ENCODE results near the gene ZCCHC24. TPM values are rescaled to one million over a fixed set of nuclear protein-coding genes. Genes with fewer than 3 reads are reported as not detected.

Gene ZCCHC24
- total and polyA plus RNA-seq, 2 donors, result 43.5 to 98.2 TPM

DNA sequence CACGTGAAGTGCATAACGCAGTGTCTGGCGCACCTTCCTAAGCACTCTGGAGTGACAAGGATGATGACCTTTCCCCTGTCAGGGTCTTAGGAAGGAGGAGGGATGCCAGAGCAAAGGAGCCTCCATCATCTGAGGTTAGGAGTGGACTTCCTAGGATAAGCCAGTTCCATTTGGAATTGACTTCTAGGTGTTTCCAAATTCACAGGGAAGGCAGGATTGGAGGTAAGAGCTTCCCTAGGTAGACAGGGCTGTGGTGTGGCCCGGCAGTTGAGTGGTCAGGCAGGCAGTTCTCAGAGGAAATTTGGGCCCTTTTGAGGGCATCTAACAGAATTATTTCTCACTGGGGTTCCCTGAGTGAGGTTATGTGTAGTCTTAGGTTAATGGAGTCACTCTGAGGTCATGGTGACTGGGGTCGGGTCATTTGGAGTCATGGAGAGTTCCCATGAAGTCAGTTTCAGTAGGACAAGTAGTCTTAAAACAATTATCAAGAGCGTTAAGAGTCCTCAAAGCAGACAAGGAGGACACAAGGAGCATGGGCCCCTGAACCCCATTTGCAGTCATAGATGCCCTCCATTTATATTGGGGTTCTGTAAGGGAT is 89.9 kb downstream of the ZCCHC24 start:
- no peak overlapping the region for H3K27ac ChIP-seq (ENCODE audit: low read depth)
- no peak overlapping the region for H3K4me3 ChIP-seq (ENCODE audit: low read depth, low read length)
- 90% methylated on average over 6 of the region's 6 CpGs for WGBS
- no peak for DNase-seq (ENCODE audit: extremely low spot score)
- H3K4me1 ChIP-seq (ENCODE audit: insufficient read depth), result no peaks in the 10 kb centered on the region
- peaks cover 1% of the 10 kb centered on the region for H3K36me3 ChIP-seq (ENCODE audit: insufficient read depth)

DNA sequence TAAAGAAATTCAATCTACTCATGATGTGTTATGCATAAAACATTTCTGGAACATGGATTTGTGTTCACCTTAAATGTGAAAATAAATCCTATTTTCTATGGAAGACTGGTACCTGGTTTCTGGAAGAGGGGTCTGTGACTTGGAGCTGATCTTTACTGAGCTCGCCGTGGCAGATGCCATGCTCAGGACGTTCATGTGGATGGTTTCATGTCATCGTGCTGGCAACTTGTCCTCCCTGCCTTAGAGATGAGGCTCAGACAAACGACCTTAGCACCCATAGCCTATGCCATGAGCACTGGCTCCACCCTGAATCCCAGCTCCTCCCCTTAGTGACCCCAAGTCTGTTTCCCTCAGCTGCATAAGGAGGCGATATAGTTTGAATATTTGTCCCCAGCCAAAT is 90.8 kb downstream of the ZCCHC24 start:
- no peak for DNase-seq (ENCODE audit: extremely low spot score)
- 93% methylated on average over 6 of the region's 6 CpGs for WGBS

DNA sequence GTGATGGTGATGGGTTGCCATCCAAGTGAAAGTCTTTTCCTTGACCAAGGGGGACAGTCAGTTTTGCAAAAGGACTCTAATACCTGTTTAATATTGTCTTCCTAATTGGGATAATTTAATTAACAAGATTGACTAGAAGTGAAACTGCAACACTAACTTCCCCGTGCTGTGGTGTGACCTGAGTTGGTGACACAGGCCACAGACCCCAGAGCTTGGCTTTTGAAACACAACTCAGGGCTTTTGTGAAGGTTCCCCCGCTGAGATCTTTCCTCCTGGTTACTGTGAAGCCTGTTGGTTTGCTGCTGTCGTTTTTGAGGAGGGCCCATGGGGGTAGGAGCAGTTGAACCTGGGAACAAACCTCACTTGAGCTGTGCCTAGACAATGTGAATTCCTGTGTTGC is 91.3 kb downstream of the ZCCHC24 start:
- no peak for DNase-seq (ENCODE audit: extremely low spot score)
- H3K27ac ChIP-seq (ENCODE audit: low read depth), result no peak overlapping the region
- 54% methylated on average over 3 of the region's 3 CpGs for WGBS
- H3K4me3 ChIP-seq (ENCODE audit: low read depth, low read length), result no peak overlapping the region
- H3K36me3 ChIP-seq (ENCODE audit: insufficient read depth), result peaks cover 1% of the 10 kb centered on the region
- H3K4me1 ChIP-seq (ENCODE audit: insufficient read depth), result no peaks in the 10 kb centered on the region

More for the DNA sequence above, 90.8 kb downstream of the ZCCHC24 start:
- Histone ChIP-seq H3K36me3 (ENCODE audit: insufficient read depth) (peaks cover 1% of the 10 kb centered on the region), H3K27ac (ENCODE audit: low read depth) (no peak overlapping the region), H3K4me1 (ENCODE audit: insufficient read depth) (no peaks in the 10 kb centered on the region), H3K4me3 (ENCODE audit: low read depth, low read length) (no peak overlapping the region)

GRCh38 chr10:79353726-79354125 is 91.7 kb downstream of the ZCCHC24 start:
- WGBS, result 93% methylated on average over 11 of the region's 11 CpGs
- Histone ChIP-seq H3K27ac (ENCODE audit: low read depth) (no peak overlapping the region), H3K4me3 (ENCODE audit: low read depth, low read length) (no peak overlapping the region), H3K4me1 (ENCODE audit: insufficient read depth) (peaks cover 3% of the 10 kb centered on the region), H3K36me3 (ENCODE audit: insufficient read depth) (peaks cover 1% of the 10 kb centered on the region)
- DNase-seq (ENCODE audit: extremely low spot score), result no peak

GRCh38 chr10:79353000-79353406 is 92.4 kb downstream of the ZCCHC24 start:
- Histone ChIP-seq H3K4me3 (ENCODE audit: low read depth, low read length) (no peak overlapping the region), H3K27ac (ENCODE audit: low read depth) (no peak overlapping the region), H3K36me3 (ENCODE audit: insufficient read depth) (peaks cover 1% of the 10 kb centered on the region), H3K4me1 (ENCODE audit: insufficient read depth) (peaks cover 4% of the 10 kb centered on the region)
- 89% methylated on average over 8 of the region's 8 CpGs for WGBS
- no peak for DNase-seq (ENCODE audit: extremely low spot score)

DNA sequence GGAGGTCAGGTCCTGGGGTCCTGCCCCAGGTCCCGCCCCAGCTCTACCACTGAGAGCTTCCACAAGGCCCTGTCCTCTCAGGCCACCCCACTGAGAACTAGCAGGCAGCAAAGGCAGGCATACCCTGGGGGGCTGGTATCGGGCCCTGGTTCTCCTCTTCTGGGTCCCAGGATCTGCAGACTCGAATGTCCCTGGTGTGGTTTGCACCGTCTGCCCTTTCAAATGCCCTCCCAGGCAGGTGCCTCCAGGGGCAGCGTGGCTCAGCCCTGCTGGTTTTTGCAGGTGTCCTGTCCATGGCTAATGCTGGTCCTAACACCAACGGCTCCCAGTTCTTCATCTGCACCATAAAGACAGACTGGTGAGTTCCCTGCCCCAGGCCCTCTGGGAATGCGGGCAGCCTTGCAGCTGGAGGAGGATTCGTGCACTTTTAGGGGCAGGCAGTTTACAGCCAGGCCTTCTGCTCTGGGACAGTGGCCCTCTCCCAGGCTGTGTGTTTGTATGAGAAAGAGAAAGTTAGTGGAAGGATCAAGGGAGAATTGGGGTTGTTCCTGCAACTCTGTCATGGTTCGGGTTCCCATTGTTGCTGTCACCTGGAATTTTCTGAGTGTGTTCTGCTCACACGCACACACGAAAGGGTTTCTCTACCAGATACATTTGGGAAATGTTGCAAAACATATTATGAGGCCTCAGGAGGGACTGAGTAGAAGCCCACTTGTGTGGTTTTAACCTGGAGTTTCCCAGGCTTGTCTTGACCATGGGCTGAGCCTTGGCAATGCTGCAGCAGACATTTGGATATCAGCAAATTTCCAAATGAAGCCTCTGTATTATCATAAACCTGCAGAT is 93.2 kb downstream of the ZCCHC24 start:
- DNase-seq (ENCODE audit: extremely low spot score), result no peak
- no peak overlapping the region for H3K4me3 ChIP-seq (ENCODE audit: low read depth, low read length)
- WGBS, result 95% methylated on average over 11 of the region's 11 CpGs
- H3K27ac ChIP-seq (ENCODE audit: low read depth), result no peak overlapping the region
- peaks cover 4% of the 10 kb centered on the region for H3K4me1 ChIP-seq (ENCODE audit: insufficient read depth)
- H3K36me3 ChIP-seq (ENCODE audit: insufficient read depth), result peaks cover 1% of the 10 kb centered on the region

DNA sequence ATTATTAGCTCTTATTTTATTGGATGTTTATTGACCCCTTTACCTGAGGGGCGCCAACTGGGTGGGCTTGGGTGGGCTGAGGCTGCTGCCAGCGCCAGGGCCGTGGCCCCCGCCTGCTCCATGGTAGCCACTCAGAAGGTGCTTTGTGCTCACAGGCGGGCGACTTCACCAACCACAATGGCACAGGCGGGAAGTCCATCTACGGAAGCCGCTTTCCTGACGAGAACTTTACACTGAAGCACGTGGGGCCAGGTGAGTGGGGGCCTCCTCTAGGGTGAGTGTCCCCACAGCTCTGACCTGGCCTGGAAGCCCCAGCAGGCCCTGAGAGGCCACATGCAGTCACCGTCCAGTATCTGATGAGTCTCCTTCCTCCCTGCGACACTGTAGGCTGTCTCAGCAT is 94.1 kb downstream of the ZCCHC24 start:
- WGBS, result 94% methylated on average over 13 of the region's 13 CpGs
- DNase-seq (ENCODE audit: extremely low spot score), result no peak
- Histone ChIP-seq H3K4me1 (ENCODE audit: insufficient read depth) (peaks cover 4% of the 10 kb centered on the region), H3K27ac (ENCODE audit: low read depth) (no peak overlapping the region), H3K36me3 (ENCODE audit: insufficient read depth) (peaks cover 1% of the 10 kb centered on the region), H3K4me3 (ENCODE audit: low read depth, low read length) (no peak overlapping the region)

DNA sequence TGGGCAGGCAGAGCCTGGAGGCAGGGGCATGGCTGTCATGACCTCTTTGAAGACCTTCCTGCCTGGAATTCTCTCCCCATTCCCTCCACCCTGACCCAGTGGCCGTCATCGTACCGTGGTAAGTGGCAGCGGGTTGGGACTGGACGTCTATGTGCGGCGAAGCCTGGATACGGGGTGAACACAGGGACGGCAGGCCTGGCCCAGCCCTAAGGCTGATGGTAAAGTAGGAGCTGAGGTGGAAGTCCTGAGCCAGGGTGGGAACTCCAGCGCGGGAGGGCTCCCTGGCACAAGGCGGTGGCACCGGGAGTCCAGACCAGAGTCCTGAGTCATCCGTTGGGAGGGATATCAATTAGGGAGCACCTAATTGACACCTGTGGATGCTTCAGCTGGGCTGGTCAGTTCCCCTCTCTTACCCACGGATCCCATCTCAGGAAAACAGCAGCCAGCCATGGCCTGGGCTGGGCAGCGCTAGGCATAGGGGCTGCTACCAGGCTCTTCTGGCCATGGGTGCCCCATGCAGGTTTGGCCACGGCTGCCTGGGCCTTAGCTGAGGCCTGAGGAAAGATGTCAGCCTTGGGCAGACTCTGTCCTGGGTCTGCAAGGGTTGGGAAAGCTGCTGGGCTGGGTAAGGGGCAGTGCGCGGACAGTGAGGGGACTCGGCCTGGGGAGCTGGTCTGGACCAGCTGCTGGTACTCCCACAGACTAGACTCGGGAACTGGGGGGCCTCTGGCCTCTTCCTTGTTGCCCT is 94.8 kb downstream of the ZCCHC24 start:
- Histone ChIP-seq H3K27ac (ENCODE audit: low read depth) (no peak overlapping the region), H3K36me3 (ENCODE audit: insufficient read depth) (peaks cover 1% of the 10 kb centered on the region), H3K4me3 (ENCODE audit: low read depth, low read length) (no peak overlapping the region), H3K4me1 (ENCODE audit: insufficient read depth) (peaks cover 4% of the 10 kb centered on the region)
- no peak for DNase-seq (ENCODE audit: extremely low spot score)
- 92% methylated on average over 21 of the region's 21 CpGs for WGBS

DNA sequence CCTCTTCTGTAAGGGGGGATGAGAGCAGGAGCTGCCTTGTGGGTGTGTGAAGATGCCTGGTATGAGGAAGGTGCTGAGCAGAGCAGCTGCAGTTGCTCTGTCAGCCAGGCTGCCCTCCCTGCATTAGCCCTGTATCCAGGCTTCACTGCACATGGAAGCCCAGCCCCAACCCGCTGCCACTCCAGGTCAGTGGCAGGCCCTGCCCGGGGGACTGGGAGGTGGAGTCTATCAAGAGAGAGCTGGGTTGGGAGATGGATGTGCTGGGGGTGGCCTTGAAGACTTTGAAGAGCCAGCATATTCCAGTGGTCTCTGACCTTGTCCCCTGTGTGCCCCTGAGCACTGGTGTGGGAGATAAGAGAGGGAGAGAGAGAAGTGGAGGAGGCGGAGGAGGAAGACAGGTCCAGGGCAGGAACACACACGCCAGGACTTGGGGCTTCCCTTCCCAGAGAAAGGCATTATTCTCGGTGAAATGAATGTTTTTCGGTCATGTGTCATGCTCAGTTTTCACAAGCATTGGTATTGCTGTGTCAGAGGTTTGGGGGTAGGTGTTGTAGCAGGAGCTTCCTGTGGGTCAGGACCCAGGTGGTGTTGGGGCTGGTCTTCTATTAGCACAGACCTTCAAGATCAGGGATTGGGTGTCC is 95.5 kb downstream of the ZCCHC24 start:
- H3K27ac ChIP-seq (ENCODE audit: low read depth), result no peak overlapping the region

GRCh38 chr10:79349072-79349491 is 96.3 kb downstream of the ZCCHC24 start:
- no peak overlapping the region for H3K27ac ChIP-seq (ENCODE audit: low read depth)
- no peak for DNase-seq (ENCODE audit: extremely low spot score)
- H3K4me1 ChIP-seq (ENCODE audit: insufficient read depth), result peaks cover 4% of the 10 kb centered on the region
- H3K36me3 ChIP-seq (ENCODE audit: insufficient read depth), result no peaks in the 10 kb centered on the region
- 79% methylated on average over 6 of the region's 6 CpGs for WGBS
- no peak overlapping the region for H3K4me3 ChIP-seq (ENCODE audit: low read depth, low read length)

More for the DNA sequence above, 95.5 kb downstream of the ZCCHC24 start:
- peaks cover 4% of the 10 kb centered on the region for H3K4me1 ChIP-seq (ENCODE audit: insufficient read depth)
- 84% methylated on average over 6 of the region's 6 CpGs for WGBS
- DNase-seq (ENCODE audit: extremely low spot score), result no peak
- no peak overlapping the region for H3K4me3 ChIP-seq (ENCODE audit: low read depth, low read length)
- H3K36me3 ChIP-seq (ENCODE audit: insufficient read depth), result peaks cover 1% of the 10 kb centered on the region

DNA sequence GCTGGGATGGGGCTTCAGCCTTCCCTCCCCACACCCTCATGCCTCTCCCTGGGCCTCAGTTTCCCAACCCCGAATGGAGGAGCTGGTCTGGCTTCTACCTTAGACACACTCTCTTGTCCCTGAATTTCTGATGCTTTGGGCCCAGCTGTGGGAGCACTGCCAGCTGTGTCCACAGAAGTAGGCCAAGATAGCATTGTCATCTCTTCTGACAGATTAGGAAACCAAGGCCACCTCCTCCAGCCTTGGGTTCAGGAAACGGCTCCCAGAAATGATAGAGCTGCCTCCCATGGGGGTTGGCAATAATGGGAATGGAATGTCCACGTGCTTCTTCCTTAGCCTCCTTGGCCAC is 96.8 kb downstream of the ZCCHC24 start:
- DNase-seq (ENCODE audit: extremely low spot score), result no peak
- Histone ChIP-seq H3K4me1 (ENCODE audit: insufficient read depth) (peaks cover 4% of the 10 kb centered on the region), H3K36me3 (ENCODE audit: insufficient read depth) (no peaks in the 10 kb centered on the region), H3K4me3 (ENCODE audit: low read depth, low read length) (peak overlapping the region; percentile 76), H3K27ac (ENCODE audit: low read depth) (no peak overlapping the region)
- 74% methylated on average over 3 of the region's 3 CpGs for WGBS

DNA sequence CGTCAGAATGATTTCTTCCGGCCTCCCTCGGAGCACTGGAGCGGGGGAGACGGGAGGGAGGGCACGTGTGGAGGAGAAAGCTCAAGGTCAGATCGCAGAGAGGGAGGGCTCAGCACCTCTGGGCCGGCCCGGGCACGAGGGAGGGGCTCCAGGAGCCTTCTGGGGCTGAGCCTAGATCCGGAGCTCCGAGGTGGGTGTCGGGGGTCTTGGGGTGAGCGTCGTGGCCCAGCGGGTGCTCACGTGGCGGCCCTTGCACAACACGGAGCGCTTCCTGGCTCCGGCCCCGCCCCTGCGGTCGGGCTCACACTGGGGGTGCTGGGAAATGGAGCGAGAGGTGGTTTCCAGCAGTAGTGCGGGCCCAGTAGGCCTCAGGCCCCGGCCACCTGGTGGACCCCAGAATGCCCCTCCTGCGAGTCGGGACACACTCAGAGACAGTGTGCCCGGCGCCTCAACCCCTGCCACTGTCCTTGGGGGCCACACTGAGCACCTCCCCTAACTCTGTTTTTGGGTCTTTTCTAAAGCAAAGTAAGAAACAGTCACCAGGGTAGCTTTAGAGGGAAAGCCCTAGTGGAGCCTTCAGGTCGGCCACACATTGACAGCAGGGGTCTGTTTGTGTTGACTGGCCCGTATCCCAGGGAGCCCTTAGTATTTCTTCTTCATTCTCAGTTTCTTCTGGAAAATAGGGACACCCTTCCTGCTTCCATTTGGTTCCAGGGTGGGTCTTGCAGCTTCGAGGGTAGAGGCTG is 97.4 kb downstream of the ZCCHC24 start:
- peak overlapping the region; percentile 79 for H3K27ac ChIP-seq (ENCODE audit: low read depth)
- no peak for DNase-seq (ENCODE audit: extremely low spot score)

More for the DNA sequence above, 97.4 kb downstream of the ZCCHC24 start:
- WGBS, result 6% methylated on average over 34 of the region's 34 CpGs
- H3K4me3 ChIP-seq (ENCODE audit: low read depth, low read length), result peak overlapping the region; percentile 76
- peaks cover 4% of the 10 kb centered on the region for H3K4me1 ChIP-seq (ENCODE audit: insufficient read depth)
- H3K36me3 ChIP-seq (ENCODE audit: insufficient read depth), result no peaks in the 10 kb centered on the region

Data from urinary bladder (tissue), 4 donors.